Muscle layer of colon (tissue), 2 donors: ENCODE data around the gene EPAS1.

Source experiments
- H3K27ac ChIP-seq: one replicate; pipeline ENCODE4 v1.7.0; 2013; ENCODE audit warnings: low read depth, mild to moderate bottlenecking, low read length, moderate library complexity
- H3K27me3 ChIP-seq, 2 donors: one replicate each; pipeline ENCODE4 v1.7.0; 2013; ENCODE audit warnings: low read length in 2 of 2, mild to moderate bottlenecking in 2 of 2; ENCODE audit not compliant: insufficient read depth in 2 of 2, control insufficient read depth in 1 of 2
- H3K36me3 ChIP-seq: one replicate; pipeline ENCODE4 v1.7.0; 2013; ENCODE audit warnings: mild to moderate bottlenecking, low read length; ENCODE audit not compliant: insufficient read depth
- H3K4me1 ChIP-seq: one replicate; pipeline ENCODE4 v1.7.0; 2013; ENCODE audit warnings: mild to moderate bottlenecking, low read length; ENCODE audit not compliant: insufficient read depth
- H3K4me3 ChIP-seq, 2 donors: one replicate each; pipeline ENCODE4 v1.7.0; 2013; ENCODE audit warnings: low read length in 2 of 2, low read depth in 1 of 2, mild to moderate bottlenecking in 1 of 2, moderate library complexity in 1 of 2
- H3K9ac ChIP-seq: one replicate; pipeline ENCODE4 v1.7.0; 2013; ENCODE audit warnings: low read length
- H3K9me3 ChIP-seq: one replicate; pipeline ENCODE4 v1.7.0; 2013; ENCODE audit warnings: mild to moderate bottlenecking, low read length
- donor health status: abdominal sarcoma.
- donor health status: Adenocarcinoma of cecum.

Gene EPAS1

DNA sequence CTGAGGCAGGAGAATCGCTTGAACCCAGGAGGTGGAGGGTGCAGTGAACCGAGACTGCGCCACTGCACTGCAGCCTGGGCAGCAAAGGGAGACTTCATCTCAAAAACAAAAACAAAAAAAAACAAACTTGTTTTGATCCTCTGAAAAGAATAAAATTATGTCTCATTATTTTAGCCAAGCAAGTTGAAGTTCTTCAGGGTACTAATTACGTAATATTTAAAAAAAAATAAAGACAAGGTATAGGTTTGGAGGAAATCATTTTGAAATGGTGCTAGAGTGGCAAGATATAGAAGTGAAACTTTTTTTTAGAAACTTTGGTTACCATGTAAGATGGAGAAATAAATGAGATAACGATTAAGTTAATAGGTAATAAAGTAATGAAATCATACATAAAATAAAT is 127.7 kb downstream of the EPAS1 start:
- H3K27me3 ChIP-seq, result no peaks in the 10 kb centered on the region

DNA sequence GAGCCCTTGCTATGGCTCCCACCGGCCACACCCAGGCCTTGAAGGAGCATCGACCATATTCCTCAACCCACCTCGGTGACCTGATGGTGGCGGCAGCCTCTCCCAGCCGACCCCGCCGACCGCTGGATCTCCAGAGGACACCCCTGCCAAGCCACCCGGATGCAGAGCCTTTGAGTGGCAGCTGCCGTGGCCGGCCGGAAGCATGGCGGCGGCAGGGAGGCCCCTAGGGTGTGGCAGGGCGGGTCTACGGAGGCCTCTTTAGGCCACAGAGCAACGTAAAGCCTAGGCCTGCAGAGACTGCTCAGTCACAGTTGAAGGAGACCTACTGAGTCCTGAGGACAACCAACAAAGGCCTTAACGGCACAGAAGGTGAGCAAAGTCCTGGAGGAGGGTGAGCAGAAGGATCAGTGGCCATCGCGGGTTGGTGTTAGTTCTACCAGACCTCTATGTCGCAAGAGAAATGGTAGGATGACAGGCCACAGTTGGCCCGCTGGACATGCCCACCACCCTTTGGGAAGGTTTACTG is 131.8 kb downstream of the EPAS1 start:
- Histone ChIP-seq H3K27ac (no peak overlapping the region), H3K36me3 (no peaks in the 10 kb centered on the region), H3K4me1 (no peaks in the 10 kb centered on the region), H3K9ac (no peak overlapping the region), H3K4me3 (no peak overlapping the region), H3K27me3 (no peaks in the 10 kb centered on the region), H3K9me3 (no peaks in the 10 kb centered on the region)

More for the DNA sequence above, 127.7 kb downstream of the EPAS1 start:
- H3K4me3 ChIP-seq, result no peak overlapping the region
- no peak overlapping the region for H3K27ac ChIP-seq
- H3K9ac ChIP-seq, result no peak overlapping the region
- H3K4me1 ChIP-seq, result no peaks in the 10 kb centered on the region
- H3K36me3 ChIP-seq, result no peaks in the 10 kb centered on the region
- no peaks in the 10 kb centered on the region for H3K9me3 ChIP-seq

DNA sequence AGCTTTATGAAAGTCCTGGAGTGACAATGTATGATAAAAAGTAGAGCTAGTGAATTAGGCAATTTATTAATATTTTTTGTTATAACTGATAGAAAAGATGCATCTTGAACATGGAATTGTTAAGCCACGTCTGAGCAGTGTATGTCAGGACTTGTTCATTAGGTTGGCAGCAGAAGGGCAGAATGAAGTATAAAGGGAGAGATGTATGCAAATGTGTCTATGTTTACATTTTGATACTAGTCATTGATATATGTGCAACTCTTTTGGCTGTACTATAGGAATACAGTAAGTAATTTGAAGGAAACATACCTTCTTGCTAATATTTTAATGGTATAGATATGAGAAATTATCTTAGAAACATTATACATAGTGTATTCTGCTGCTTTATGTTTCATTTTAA is 133.2 kb downstream of the EPAS1 start:
- no peak overlapping the region for H3K27ac ChIP-seq
- H3K27me3 ChIP-seq, result no peaks in the 10 kb centered on the region
- no peaks in the 10 kb centered on the region for H3K9me3 ChIP-seq
- no peak overlapping the region for H3K4me3 ChIP-seq
- H3K9ac ChIP-seq, result no peak overlapping the region
- H3K36me3 ChIP-seq, result no peaks in the 10 kb centered on the region
- H3K4me1 ChIP-seq, result no peaks in the 10 kb centered on the region

DNA sequence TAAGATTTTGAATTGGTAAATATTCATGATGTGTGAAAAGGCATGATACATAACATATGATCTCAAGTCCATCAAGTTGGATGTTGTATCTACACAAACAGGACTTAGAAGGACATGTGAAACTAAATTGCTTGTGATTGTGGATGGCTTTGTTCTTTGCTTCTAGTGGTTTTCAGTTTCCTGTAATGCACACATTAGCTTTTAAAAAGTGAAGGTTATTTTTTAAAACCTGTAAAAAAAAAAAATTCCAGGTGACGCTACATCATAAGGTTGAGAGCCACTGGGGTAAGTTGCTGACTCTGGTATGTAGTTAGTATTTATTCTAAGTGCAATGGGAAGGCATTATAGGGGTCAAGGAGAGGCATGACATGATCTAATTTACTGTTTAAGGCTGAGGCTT is 133.8 kb downstream of the EPAS1 start:
- Histone ChIP-seq H3K4me3 (no peak overlapping the region), H3K9ac (no peak overlapping the region), H3K27ac (no peak overlapping the region), H3K27me3 (no peaks in the 10 kb centered on the region), H3K4me1 (no peaks in the 10 kb centered on the region), H3K9me3 (no peaks in the 10 kb centered on the region), H3K36me3 (no peaks in the 10 kb centered on the region)

DNA sequence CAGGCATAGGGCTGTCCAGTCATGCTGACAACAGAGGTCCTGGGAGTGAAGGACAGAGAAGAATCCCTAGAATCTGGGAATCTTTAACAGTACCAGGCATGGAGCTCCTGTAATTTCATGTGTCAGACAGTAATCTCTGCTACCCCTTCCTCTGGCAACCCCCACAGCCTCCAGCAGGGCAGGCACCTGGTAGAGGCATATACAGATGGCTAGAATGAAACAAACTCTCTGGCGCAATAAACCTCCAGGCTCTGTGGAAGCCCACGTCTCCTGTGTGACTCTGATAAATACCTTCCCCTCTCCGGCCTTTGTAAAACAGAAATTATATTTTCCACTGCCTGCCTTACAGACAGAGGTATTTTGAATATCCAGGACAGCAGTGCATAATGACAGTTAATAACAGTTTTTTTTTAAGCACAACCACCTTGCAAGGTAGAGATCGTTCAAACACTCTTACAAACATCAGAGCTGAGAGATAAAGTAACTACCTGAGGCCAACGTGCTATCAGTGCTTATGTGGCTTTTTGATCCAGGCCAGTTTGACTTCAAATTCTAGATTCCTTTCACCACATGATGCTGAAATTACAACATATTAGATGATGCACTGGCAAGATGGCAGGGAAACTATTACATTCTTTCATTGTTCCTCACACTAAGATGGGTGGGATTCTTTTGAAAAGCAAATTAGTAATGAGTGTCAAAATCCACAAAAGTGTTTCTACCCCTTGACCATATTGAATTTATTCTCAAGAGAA is 134.5 kb downstream of the EPAS1 start:
- H3K4me3 ChIP-seq, result no peak overlapping the region
- H3K9ac ChIP-seq, result no peak overlapping the region
- H3K27ac ChIP-seq, result no peak overlapping the region
- no peaks in the 10 kb centered on the region for H3K9me3 ChIP-seq
- no peaks in the 10 kb centered on the region for H3K4me1 ChIP-seq
- H3K36me3 ChIP-seq, result no peaks in the 10 kb centered on the region
- H3K27me3 ChIP-seq, result no peaks in the 10 kb centered on the region

DNA sequence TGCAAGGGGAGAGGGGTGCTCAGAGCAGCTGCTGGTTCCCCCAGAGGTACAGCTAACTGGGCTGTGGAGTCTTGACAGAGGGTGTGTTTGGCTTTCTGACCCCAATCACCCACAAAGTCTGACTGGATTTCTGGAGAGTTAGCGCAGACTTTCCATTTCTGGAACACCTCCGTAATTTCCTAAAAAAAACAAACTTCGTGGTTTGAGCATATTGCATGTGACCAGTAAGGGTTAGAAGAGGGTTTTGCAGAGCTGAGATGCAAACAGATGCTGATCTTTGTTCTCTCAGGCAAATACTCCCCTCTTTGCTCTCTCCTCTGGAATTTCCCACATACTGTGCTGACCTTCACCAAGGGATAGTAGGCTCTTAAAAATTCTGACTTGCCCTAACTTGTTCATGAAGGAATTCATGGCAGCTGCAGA is 137.7 kb downstream of the EPAS1 start:
- no peak overlapping the region for H3K27ac ChIP-seq
- no peaks in the 10 kb centered on the region for H3K9me3 ChIP-seq
- H3K4me1 ChIP-seq, result no peaks in the 10 kb centered on the region
- H3K4me3 ChIP-seq, result no peak overlapping the region
- H3K9ac ChIP-seq, result no peak overlapping the region
- H3K36me3 ChIP-seq, result no peaks in the 10 kb centered on the region
- H3K27me3 ChIP-seq, result no peaks in the 10 kb centered on the region

DNA sequence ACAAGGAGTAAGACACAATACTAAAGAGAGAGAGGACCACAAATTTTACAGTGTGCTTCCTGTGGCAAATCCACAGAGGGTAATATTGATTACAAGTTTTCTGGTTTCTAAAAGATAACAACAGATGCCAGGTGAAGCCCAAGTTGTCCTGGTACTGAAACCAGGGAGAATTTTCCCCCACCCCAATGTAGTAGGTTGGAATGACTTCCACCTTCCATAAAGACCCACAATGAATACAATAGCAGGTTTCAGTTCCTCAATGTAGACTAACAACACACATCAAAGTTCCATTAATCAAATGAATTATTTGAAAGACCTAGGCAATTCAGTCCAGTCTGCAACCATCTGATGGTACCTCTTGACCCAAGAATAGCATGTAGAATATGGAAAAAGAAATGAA is 138.1 kb downstream of the EPAS1 start:
- Histone ChIP-seq H3K27ac (no peak overlapping the region), H3K4me3 (no peak overlapping the region), H3K9ac (no peak overlapping the region)

DNA sequence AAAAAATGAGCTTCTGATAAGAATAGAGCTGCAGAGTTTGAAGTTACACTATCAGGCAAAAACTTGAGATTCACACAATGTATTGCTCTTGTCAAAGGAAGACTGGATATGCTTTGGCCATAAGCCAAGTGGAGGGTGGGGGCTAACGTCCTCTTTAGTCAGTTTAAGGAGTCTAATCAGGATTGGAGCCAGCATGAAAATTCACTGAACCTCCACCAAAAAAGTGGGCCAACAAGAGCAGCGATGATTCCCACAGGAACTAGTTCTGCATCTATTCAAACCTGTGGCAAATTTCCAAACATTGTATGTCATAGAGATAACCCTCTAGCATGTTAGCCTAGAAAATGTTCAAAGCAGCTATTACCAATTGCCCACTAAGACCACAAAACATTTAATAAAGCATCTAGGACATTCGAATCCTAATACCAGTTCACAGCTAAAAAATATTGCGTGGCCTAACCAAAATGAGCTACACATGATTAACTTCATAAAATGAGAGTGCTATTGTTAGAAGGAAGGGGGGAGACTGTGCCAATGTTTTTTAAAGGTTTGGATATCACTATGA is 138.7 kb downstream of the EPAS1 start:
- H3K9me3 ChIP-seq, result no peaks in the 10 kb centered on the region
- no peak overlapping the region for H3K4me3 ChIP-seq
- no peak overlapping the region for H3K9ac ChIP-seq
- H3K36me3 ChIP-seq, result no peaks in the 10 kb centered on the region
- no peak overlapping the region for H3K27ac ChIP-seq
- H3K4me1 ChIP-seq, result no peaks in the 10 kb centered on the region
- H3K27me3 ChIP-seq, result no peaks in the 10 kb centered on the region

More for the DNA sequence above, 138.1 kb downstream of the EPAS1 start:
- H3K27me3 ChIP-seq, result no peaks in the 10 kb centered on the region
- H3K9me3 ChIP-seq, result no peaks in the 10 kb centered on the region
- no peaks in the 10 kb centered on the region for H3K36me3 ChIP-seq
- no peaks in the 10 kb centered on the region for H3K4me1 ChIP-seq
